ENCODE results near the gene STX11. TPM values are rescaled to one million over a fixed set of nuclear protein-coding genes. Genes with fewer than 3 reads are reported as not detected.
"Not testable (repeated sequence)": the region's sequence is repeated elsewhere in the genome, so short reads cannot be mapped to it uniquely, and the experiment has no call there.

Gene STX11
- total and polyA plus RNA-seq, 2 of the 13 experiments (the other 11 are each of a cell fraction or from before 2014, with no cell fraction given), result 0.03 TPM; not detected in 1

DNA sequence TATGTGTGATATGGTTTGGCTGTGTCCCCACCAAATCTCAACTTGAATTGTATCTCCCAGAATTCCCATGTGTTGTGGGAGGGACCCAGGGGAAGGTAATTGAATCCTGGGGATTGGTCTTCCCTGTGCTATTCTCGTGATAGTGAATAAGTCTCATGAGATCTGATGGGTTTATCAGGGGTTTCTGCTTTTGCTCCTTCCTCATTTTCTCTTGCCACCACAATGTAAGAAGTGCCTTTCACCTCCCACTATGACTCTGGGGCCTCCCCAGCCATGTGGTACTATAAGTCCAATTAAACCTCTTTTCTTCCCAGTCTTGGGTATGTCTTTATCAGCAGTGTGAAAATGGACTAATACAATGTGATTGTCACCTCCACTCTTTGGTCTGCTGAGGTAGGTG, 30.0 kb downstream of the STX11 start:
- H3K27ac ChIP-seq (ENCODE audit: extremely low read length, insufficient read depth, low read length); POLR2A ChIA-PET; ATAC-seq; CTCF ChIA-PET (ENCODE audit: low intra/inter-chr PET ratio, low total read pairs); H3K4me2 ChIP-seq (ENCODE audit: low read depth, low read length); FAIRE-seq; BruUV-seq (replicated peaks); in situ Hi-C loops (cut with HindIII; ENCODE audit: extremely low pct_ligation_motif_present, low pct_unique_long_range_greater_than_20kb); H3K9ac ChIP-seq (ENCODE audit: insufficient read depth, low read depth, low read length); DNase-seq (ENCODE audit: low spot score); H4K20me1 ChIP-seq (ENCODE audit: insufficient read depth, low read length); H3K36me3 ChIP-seq (replicated peaks in 1 of 2; ENCODE audit: control insufficient read depth in 1 of 2, insufficient read depth in 2 of 2, low read length in 2 of 2); H2AFZ ChIP-seq (ENCODE audit: low read length); H3K79me2 ChIP-seq (ENCODE audit: insufficient read depth, low read length); H3K9me3 ChIP-seq (ENCODE audit: low read length); H3K4me1 ChIP-seq (ENCODE audit: insufficient read depth, low read length); intact Hi-C loops (cut with micrococcal nuclease; ENCODE audit: unreplicated experiment); H3K4me3 ChIP-seq (replicated peaks in 1 of 3; ENCODE audit: insufficient read depth in 1 of 3, low read depth in 2 of 3, low read length in 3 of 3): not testable (repeated sequence)
- WGBS (ENCODE audit: low lambda C conversion rate), result 0% methylated on average over 1 of the region's 1 CpG
- H3K27me3 ChIP-seq (ENCODE audit: control insufficient read depth in 1 of 2, insufficient read depth in 2 of 2, low read length in 2 of 2), result peaks cover 0 to 11% of the 10 kb centered on the region in 2 experiments; a peak in 1 of 5 replicates

DNA sequence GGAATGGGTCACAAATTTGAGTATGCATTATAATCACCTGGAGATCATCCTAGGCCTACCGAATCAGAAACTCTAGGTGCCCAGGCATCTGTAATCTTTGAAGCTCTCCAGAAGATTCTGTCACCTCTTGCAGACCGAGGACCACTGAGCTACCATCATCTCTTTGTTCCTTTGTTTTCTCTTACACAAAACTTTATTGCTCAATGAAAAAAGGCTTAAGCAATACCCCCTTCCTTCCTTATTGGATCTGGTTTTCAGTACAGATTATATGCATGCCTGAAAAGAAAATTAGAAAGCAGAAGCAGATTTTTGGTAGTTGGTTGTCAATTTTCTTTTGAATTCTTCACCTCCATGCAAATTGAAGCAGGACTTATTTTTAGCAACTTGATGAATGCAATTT, 31.3 kb downstream of the STX11 start:
- Histone ChIP-seq H3K4me3 (replicated peaks in 1 of 3; ENCODE audit: insufficient read depth in 1 of 3, low read depth in 2 of 3, low read length in 3 of 3) (no peak overlapping the region), H2AFZ (ENCODE audit: low read length) (no peak overlapping the region), H4K20me1 (ENCODE audit: insufficient read depth, low read length) (no peaks in the 10 kb centered on the region), H3K36me3 (replicated peaks in 1 of 2; ENCODE audit: control insufficient read depth in 1 of 2, insufficient read depth in 2 of 2, low read length in 2 of 2) (no peaks in the 10 kb centered on the region), H3K27ac (ENCODE audit: extremely low read length, insufficient read depth, low read length) (no peak overlapping the region), H3K9me3 (ENCODE audit: low read length) (no peaks in the 10 kb centered on the region), H3K27me3 (ENCODE audit: control insufficient read depth in 1 of 2, insufficient read depth in 2 of 2, low read length in 2 of 2) (no peaks in the 10 kb centered on the region), H3K79me2 (ENCODE audit: insufficient read depth, low read length) (no peaks in the 10 kb centered on the region), H3K9ac (ENCODE audit: insufficient read depth, low read depth, low read length) (no peak overlapping the region), H3K4me1 (ENCODE audit: insufficient read depth, low read length) (no peaks in the 10 kb centered on the region), H3K4me2 (ENCODE audit: low read depth, low read length) (no peak overlapping the region)
- CTCF ChIA-PET (ENCODE audit: low intra/inter-chr PET ratio, low total read pairs), result no interaction called here
- intact Hi-C loops (cut with micrococcal nuclease; ENCODE audit: unreplicated experiment), result no loop called here
- DNase-seq (ENCODE audit: low spot score), result no peak
- no peak for ATAC-seq
- POLR2A ChIA-PET, result no interaction called here
- no TSS peak for BruUV-seq (replicated peaks)
- 2% methylated on average over 2 of the region's 2 CpGs for WGBS (ENCODE audit: low lambda C conversion rate)
- FAIRE-seq, result no peak
- peak; percentile 26; the same call in 1 of the 2 replicates for TF ChIP-seq CEBPB (IDR thresholded peaks at IDR 0.05; ENCODE audit: borderline replicate concordance, low read depth, low read length)
- TF ChIP-seq ZNF333 (CRISPR knock-in tag; IDR thresholded peaks at IDR 0.05; ENCODE audit: borderline replicate concordance), result no peak
- in situ Hi-C loops (cut with HindIII; ENCODE audit: extremely low pct_ligation_motif_present, low pct_unique_long_range_greater_than_20kb), result no loop called here

DNA sequence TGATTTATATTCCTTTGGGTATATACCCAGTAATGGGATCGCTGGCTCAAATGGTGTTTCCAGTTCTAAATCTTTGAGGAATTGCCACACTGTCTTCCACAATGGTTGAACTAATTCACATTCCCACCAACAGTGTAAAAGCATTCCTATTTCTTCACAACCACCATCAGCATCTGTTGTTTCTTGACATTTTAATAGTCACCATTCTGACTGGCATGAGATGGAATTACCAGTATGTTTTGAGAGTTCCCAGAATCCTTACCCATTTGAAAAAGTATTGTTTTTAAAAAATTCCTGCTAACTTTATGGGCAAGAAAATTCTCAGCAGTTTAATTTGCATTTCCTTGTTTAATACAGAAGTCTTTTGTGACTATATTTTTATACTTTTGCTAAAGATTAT, 33.9 kb downstream of the STX11 start:
- H3K4me3 ChIP-seq (replicated peaks in 1 of 3; ENCODE audit: insufficient read depth in 1 of 3, low read depth in 2 of 3, low read length in 3 of 3); H3K4me2 ChIP-seq (ENCODE audit: low read depth, low read length); H4K20me1 ChIP-seq (ENCODE audit: insufficient read depth, low read length); CTCF ChIA-PET (ENCODE audit: low intra/inter-chr PET ratio, low total read pairs); ATAC-seq; H3K9ac ChIP-seq (ENCODE audit: insufficient read depth, low read depth, low read length); H3K4me1 ChIP-seq (ENCODE audit: insufficient read depth, low read length); in situ Hi-C loops (cut with HindIII; ENCODE audit: extremely low pct_ligation_motif_present, low pct_unique_long_range_greater_than_20kb); H3K27me3 ChIP-seq (ENCODE audit: control insufficient read depth in 1 of 2, insufficient read depth in 2 of 2, low read length in 2 of 2); FAIRE-seq; H3K79me2 ChIP-seq (ENCODE audit: insufficient read depth, low read length); H3K9me3 ChIP-seq (ENCODE audit: low read length); BruUV-seq (replicated peaks); POLR2A ChIA-PET; DNase-seq (ENCODE audit: low spot score); H3K27ac ChIP-seq (ENCODE audit: extremely low read length, insufficient read depth, low read length); H3K36me3 ChIP-seq (replicated peaks in 1 of 2; ENCODE audit: control insufficient read depth in 1 of 2, insufficient read depth in 2 of 2, low read length in 2 of 2); intact Hi-C loops (cut with micrococcal nuclease; ENCODE audit: unreplicated experiment); H2AFZ ChIP-seq (ENCODE audit: low read length): not testable (repeated sequence)
- 48% methylated on average over 1 of the region's 1 CpG for WGBS (ENCODE audit: low lambda C conversion rate)

Data from HepG2 (cell line).